HEK293T (cell line): ENCODE results near the gene DENND11.

ENCODE experiments used
- BHLHE40 ChIP-seq: fragments of 450-650 bp; IDR thresholded peaks from 2 replicates; pipeline ENCODE4 v1.6.1; 2016; ENCODE audit warnings: mild to moderate bottlenecking, moderate library complexity, borderline replicate concordance
- ELF4 ChIP-seq: fragments of 450-650 bp; IDR thresholded peaks from 2 replicates; pipeline ENCODE4 v1.6.1; 2017; ENCODE audit warnings: antibody characterized with exemption
- FOXA1 ChIP-seq: fragments of 450-650 bp; IDR thresholded peaks from 2 replicates; pipeline ENCODE4 v1.6.1; 2016; ENCODE audit warnings: mild to moderate bottlenecking
- FOXK2 ChIP-seq: fragments of 450-650 bp; IDR thresholded peaks from 2 replicates; pipeline ENCODE4 v1.6.1; 2016; ENCODE audit warnings: mild to moderate bottlenecking
- FOXM1 ChIP-seq: fragments of 450-650 bp; IDR thresholded peaks from 2 replicates; pipeline ENCODE4 v1.6.1; 2017; ENCODE audit warnings: mild to moderate bottlenecking, borderline replicate concordance
- L3MBTL2 ChIP-seq: fragments of 450-650 bp; conservative IDR thresholded peaks from 2 replicates; pipeline ENCODE4 v1.6.1; 2016; ENCODE audit warnings: mild to moderate bottlenecking
- LEF1 ChIP-seq: fragments of 450-650 bp; IDR thresholded peaks from 2 replicates; pipeline ENCODE4 v1.6.1; 2017; ENCODE audit warnings: mild to moderate bottlenecking, borderline replicate concordance
- NFRKB ChIP-seq: fragments of 450-650 bp; IDR thresholded peaks from 2 replicates; pipeline ENCODE4 v1.6.1; 2016; ENCODE audit warnings: mild to moderate bottlenecking, moderate library complexity
- SP1 ChIP-seq: fragments of 450-650 bp; IDR thresholded peaks from 2 replicates; pipeline ENCODE4 v1.6.1; 2017
- SUZ12 ChIP-seq: fragments of 450-650 bp; IDR thresholded peaks from 2 replicates; pipeline ENCODE4 v1.6.1; 2016; ENCODE audit warnings: mild to moderate bottlenecking
- TARDBP ChIP-seq: fragments of 450-650 bp; IDR thresholded peaks from 2 replicates; pipeline ENCODE4 v1.6.1; 2016
- ZNF384 ChIP-seq: fragments of 450-650 bp; IDR thresholded peaks from 2 replicates; pipeline ENCODE4 v1.6.1; 2016

DNA sequence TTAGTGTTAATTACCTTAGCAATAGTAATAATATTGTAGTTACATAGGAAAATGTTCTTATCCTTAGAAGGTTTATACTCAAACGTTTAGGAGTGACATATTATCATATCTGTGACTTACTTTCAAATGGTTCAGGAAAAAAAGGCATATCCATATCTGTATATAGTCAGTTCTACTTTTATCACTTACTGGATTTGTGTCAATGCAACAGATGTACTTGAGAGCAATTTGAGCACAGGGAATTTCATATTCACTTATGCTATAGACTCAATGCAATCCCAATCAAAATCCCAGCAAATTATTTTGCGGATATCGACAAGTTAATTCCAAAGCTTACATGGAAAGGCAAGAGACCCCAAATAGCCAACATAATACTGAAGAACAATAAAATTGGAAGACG, 10.0 kb downstream of the DENND11 start:
- TF ChIP-seq SUZ12 (no peak), FOXK2 (no peak), NFRKB (no peak), LEF1 (no peak), FOXM1 (no peak), SP1 (no peak), BHLHE40 (no peak), ELF4 (no peak), TARDBP (no peak), L3MBTL2 (no peak), FOXA1 (no peak), ZNF384 (no peak)
